Loucy (cell line): Measurements from ENCODE around the gene CR1.

ENCODE experiments used
- H2AFZ ChIP-seq: fragments of 200-600 bp; sonication (generic); 2 replicates; pipeline ENCODE4 v1.6.0; 2016; ENCODE audit warnings: antibody characterized with exemption, mild to moderate bottlenecking, low read length, moderate library complexity
- H3F3A ChIP-seq: fragments of 200-600 bp; 2 replicates; pipeline ENCODE4 v1.6.0; 2016; ENCODE audit warnings: antibody characterized with exemption, low read depth, mild to moderate bottlenecking
- H3K27me3 ChIP-seq: fragments of 200-600 bp; sonication (generic); 2 replicates; pipeline ENCODE4 v1.6.1; 2014; ENCODE audit warnings: low read length, mild to moderate bottlenecking; ENCODE audit not compliant: insufficient read depth, poor library complexity, severe bottlenecking
- H3K36me3 ChIP-seq: fragments of 200-600 bp; sonication (generic); 2 replicates; pipeline ENCODE4 v1.6.1; 2016; ENCODE audit warnings: low read length; ENCODE audit not compliant: insufficient read depth
- H3K4me1 ChIP-seq: fragments of 200-600 bp; sonication (generic); 2 replicates; pipeline ENCODE4 v1.5.1; 2014; ENCODE audit warnings: low read length, mild to moderate bottlenecking; ENCODE audit not compliant: insufficient read depth, poor library complexity, severe bottlenecking
- H3K4me2 ChIP-seq: fragments of 200-600 bp; sonication (generic); 2 replicates; pipeline ENCODE4 v1.6.0; 2014; ENCODE audit warnings: antibody characterized with exemption, low read length, low read depth, mild to moderate bottlenecking; ENCODE audit not compliant: poor library complexity, severe bottlenecking
- H3K4me3 ChIP-seq: fragments of 200-600 bp; sonication (generic); 2 replicates; pipeline ENCODE4 v1.5.1; 2014; ENCODE audit warnings: low read length, mild to moderate bottlenecking, mixed read lengths; ENCODE audit not compliant: poor library complexity, severe bottlenecking
- H3K79me2 ChIP-seq: fragments of 200-600 bp; sonication (generic); 2 replicates; pipeline ENCODE4 v1.6.1; 2014; ENCODE audit warnings: low read length; ENCODE audit not compliant: insufficient read depth
- H3K9ac ChIP-seq: fragments of 200-600 bp; sonication (generic); 2 replicates; pipeline ENCODE4 v1.6.0; 2014; ENCODE audit warnings: mild to moderate bottlenecking, low read depth, low read length, moderate library complexity; ENCODE audit not compliant: poor library complexity, severe bottlenecking
- H3K9me2 ChIP-seq: fragments of 200-600 bp; sonication (generic); replicated peaks from 2 replicates; pipeline ENCODE4 v1.6.1; 2016; ENCODE audit warnings: low read depth, low read length, mixed read lengths
- H3K9me3 ChIP-seq: fragments of 200-600 bp; sonication (generic); 2 replicates; pipeline ENCODE4 v1.6.1; 2014; ENCODE audit warnings: mild to moderate bottlenecking, antibody characterized with exemption, low read length, low read depth; ENCODE audit not compliant: insufficient read depth
- H4K20me1 ChIP-seq: fragments of 200-600 bp; sonication (generic); 2 replicates; pipeline ENCODE4 v1.6.0; 2014; ENCODE audit warnings: antibody characterized with exemption, low read length, mild to moderate bottlenecking; ENCODE audit not compliant: insufficient read depth, poor library complexity, severe bottlenecking
- CTCF ChIP-seq: fragments of 200-600 bp; sonication (generic); conservative IDR thresholded peaks from 2 replicates; pipeline ENCODE4 v1.5.1; 2014; ENCODE audit warnings: mild to moderate bottlenecking, antibody characterized with exemption, low read length
- EZH2phosphoT487 ChIP-seq: fragments of 200-600 bp; IDR thresholded peaks from 2 replicates; pipeline ENCODE4 v1.6.1; 2018; ENCODE audit warnings: antibody characterized with exemption, mild to moderate bottlenecking, moderate library complexity, borderline replicate concordance

Gene CR1

GRCh38 chr1:207691010-207691409 is 195.1 kb downstream of the CR1 start:
- Histone ChIP-seq H3K79me2 (no peaks in the 10 kb centered on the region), H3F3A (no peaks in the 10 kb centered on the region), H3K36me3 (no peaks in the 10 kb centered on the region), H3K4me2 (no peak overlapping the region), H3K4me3 (no peak overlapping the region), H3K9me3 (no peaks in the 10 kb centered on the region), H2AFZ (no peak overlapping the region), H3K9me2 (no peaks in the 10 kb centered on the region), H3K9ac (no peak overlapping the region), H3K4me1 (no peaks in the 10 kb centered on the region), H3K27me3 (no peaks in the 10 kb centered on the region), H4K20me1 (no peaks in the 10 kb centered on the region)
- TF ChIP-seq CTCF (no peak), EZH2phosphoT487 (no peak)
